DND-41 (cell line): ENCODE measurements around the gene LYPD6B.

Experiments
- CTCF ChIP-seq: IDR thresholded peaks from 2 replicates; pipeline ENCODE4 v1.5.1; 2012; ENCODE audit warnings: borderline replicate concordance, low read length, moderate library complexity, mild to moderate bottlenecking; ENCODE audit not compliant: poor library complexity, severe bottlenecking; ENCODE audit errors: extremely low read depth
- EZH2 ChIP-seq: IDR thresholded peaks from 3 replicates; pipeline ENCODE4 v1.6.1; 2012; ENCODE audit warnings: borderline replicate concordance, low read depth, mild to moderate bottlenecking, moderate library complexity, low read length, inconsistent platforms; ENCODE audit not compliant: severe bottlenecking

- TF ChIP-seq EZH2 (no peak), CTCF (no peak)
These were observed 93.8 kb downstream of the LYPD6B start for GRCh38 chr2:149132339-149132738.
